Esophagus muscularis mucosa (tissue), 4 donors: Measurements from ENCODE around the gene TPM3.

Source experiments
- EP300 ChIP-seq: sonication (generic); formaldehyde crosslinking; IDR thresholded peaks from one replicate; pipeline ENCODE4 v1.6.1; 2017; ENCODE audit warnings: antibody characterized with exemption
- POLR2A ChIP-seq: fragments of 450-650 bp; IDR thresholded peaks from one replicate; pipeline ENCODE4 v1.6.1; 2017; ENCODE audit warnings: antibody characterized with exemption, moderate library complexity, mild to moderate bottlenecking, low read depth
- POLR2AphosphoS5 ChIP-seq, 2 donors: sonication (generic); formaldehyde crosslinking; IDR thresholded peaks; one replicate each; pipeline ENCODE4 v1.6.1; 2017; ENCODE audit warnings: antibody characterized with exemption in 2 of 2
- TF ChIP-seq, protein P1 (sequence below), 3 experiments: fragments of 200-600 bp in 2 of 3; fragments of 450-650 bp in 1 of 3; sonication (generic) in 2 of 3; IDR thresholded peaks; one replicate each; pipeline ENCODE4 v1.5.1; 2017 to 2019; ENCODE audit warnings: antibody characterized with exemption in 3 of 3, mild to moderate bottlenecking in 2 of 3, moderate library complexity in 1 of 3

DNA sequence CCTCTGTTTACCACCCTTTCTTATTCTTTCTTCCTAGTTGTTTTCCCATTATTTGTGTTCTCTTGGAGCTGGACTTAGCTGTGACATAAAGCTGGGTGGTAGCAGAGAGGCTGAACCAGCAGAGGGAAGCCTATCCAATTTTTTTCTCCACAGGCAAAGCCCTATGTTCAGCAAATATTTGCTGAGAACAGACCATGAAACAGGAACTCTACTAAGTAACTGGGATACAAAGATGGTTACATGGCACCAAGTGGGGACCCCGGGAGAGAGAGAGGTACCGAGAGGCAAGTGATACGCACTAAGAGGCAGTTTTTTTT is 7.6 kb upstream of the TPM3 start:
- TF ChIP-seq POLR2AphosphoS5 (IDR thresholded peaks at IDR 0.05) (no peak), POLR2A (no peak), EP300 (no peak)
- TF ChIP-seq, protein P1, sequence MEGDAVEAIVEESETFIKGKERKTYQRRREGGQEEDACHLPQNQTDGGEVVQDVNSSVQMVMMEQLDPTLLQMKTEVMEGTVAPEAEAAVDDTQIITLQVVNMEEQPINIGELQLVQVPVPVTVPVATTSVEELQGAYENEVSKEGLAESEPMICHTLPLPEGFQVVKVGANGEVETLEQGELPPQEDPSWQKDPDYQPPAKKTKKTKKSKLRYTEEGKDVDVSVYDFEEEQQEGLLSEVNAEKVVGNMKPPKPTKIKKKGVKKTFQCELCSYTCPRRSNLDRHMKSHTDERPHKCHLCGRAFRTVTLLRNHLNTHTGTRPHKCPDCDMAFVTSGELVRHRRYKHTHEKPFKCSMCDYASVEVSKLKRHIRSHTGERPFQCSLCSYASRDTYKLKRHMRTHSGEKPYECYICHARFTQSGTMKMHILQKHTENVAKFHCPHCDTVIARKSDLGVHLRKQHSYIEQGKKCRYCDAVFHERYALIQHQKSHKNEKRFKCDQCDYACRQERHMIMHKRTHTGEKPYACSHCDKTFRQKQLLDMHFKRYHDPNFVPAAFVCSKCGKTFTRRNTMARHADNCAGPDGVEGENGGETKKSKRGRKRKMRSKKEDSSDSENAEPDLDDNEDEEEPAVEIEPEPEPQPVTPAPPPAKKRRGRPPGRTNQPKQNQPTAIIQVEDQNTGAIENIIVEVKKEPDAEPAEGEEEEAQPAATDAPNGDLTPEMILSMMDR (IDR thresholded peaks at IDR 0.05) = no peak
